Left ventricle myocardium superior (tissue), 1 donor: ENCODE data around the gene MICB. TPM values are rescaled to one million over a fixed set of nuclear protein-coding genes. Genes with fewer than 3 reads are reported as not detected.
"Not testable (repeated sequence)": the region's sequence is repeated elsewhere in the genome, so short reads cannot be mapped to it uniquely, and the experiment has no call there.

Experiments
- ATAC-seq: fragments of 200-7000 bp; cut with Tn5 transposase; one replicate; pipeline ENCODE4 v1.9.1; 2020; ENCODE audit warnings: mild to moderate bottlenecking, moderate library complexity
- DNase-seq: peaks from one replicate; pipeline ENCODE4 v3.0.0-alpha.2; 2020
- intact Hi-C: fragments of 100-400 bp; cut with micrococcal nuclease; formaldehyde crosslinking; loops from one replicate; pipeline ENCODE4 v1.11.0; 2022
- total RNA-seq: library from RNA; stranded (reverse); fragmentation: NEBNext Ultra II Directional; extraction: Animal tissue kit (Norgen Biotek cat#: 25700); gene quantifications from one replicate; pipeline ENCODE4 v1.2.1, GENCODE V29; 2021
- donor health status: DM: no; HTN: yes; CAD: no; lungs with severe emphysema.

MICB gene
- total RNA-seq, 1 donor from 2014 or later = 1.7 TPM

- no peak for DNase-seq
- intact Hi-C loops = no loop called here
- ATAC-seq = no peak
Measured at GRCh38 chr6:31473244-31473643, 24.7 kb upstream of the MICB start.

DNA sequence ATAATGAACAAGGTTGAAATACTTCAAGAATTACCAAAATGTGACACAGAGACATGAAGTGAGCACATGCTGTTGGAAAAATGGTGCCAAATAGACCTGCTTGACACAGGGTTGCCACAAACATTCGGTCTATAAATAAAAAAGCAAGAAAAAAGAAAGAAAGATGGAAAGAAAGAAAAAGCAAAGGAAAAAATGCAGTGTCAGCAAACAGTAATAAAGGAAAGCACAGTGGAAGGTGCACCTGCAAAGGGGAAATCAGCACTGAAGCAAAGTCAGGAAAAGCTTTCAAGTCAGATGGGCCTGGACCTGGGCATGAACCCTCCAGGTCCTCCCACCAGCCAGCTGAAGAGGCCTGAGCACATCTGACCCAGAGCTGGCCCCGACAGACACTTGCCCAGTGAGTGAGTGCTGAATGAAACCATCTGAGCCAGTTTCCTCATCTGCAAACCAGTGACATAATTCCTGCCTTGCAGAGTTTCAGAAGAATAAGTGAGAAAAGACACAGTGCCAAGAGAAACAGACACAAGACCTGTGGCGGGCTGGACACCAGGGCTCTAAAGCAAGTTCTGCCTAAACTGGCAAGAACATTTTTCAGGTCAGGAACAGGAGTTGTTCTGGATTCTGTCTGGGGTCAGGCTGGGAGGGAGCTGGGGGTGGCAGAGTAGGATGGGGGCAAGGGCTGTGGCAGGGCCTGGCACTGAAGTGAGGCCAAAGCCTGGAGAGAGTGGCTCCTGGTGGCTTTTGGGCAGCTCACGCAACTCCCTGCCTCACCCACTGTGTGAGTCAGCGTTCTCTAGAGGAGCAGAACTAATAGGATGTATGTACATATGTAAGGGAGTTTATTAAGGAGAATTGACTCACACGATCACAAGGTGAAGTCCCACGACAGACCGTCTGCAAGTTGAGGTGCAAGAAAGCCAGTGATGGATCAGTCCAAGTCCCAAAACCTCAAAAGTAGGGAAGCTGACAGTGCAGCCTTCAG lies 23.9 kb upstream of the MICB start:
- DNase-seq (no peak), ATAC-seq (no peak)
- intact Hi-C loops = no loop called here

- intact Hi-C loops = no loop called here
- DNase-seq (no peak), ATAC-seq (no peak)
Measured at GRCh38 chr6:31474871-31475286, 23.1 kb upstream of the MICB start.

GRCh38 chr6:31476515-31477139 lies 21.3 kb upstream of the MICB start:
- intact Hi-C loops = no loop called here
- ATAC-seq = no peak

GRCh38 chr6:31477521-31477920 lies 20.4 kb upstream of the MICB start:
- peak; percentile 30 for ATAC-seq
- intact Hi-C loops = no loop called here
- DNase-seq = no peak

More at GRCh38 chr6:31476515-31477139, 21.3 kb upstream of the MICB start:
- no peak for DNase-seq

GRCh38 chr6:31478186-31478950 lies 19.6 kb upstream of the MICB start:
- ATAC-seq (no peak), DNase-seq (no peak)
- intact Hi-C loops = no loop called here

GRCh38 chr6:31479151-31479932 lies 18.6 kb upstream of the MICB start:
- DNase-seq (no peak), ATAC-seq (no peak)
- intact Hi-C loops = no loop called here

GRCh38 chr6:31479933-31480535 lies 17.9 kb upstream of the MICB start:
- no peak for ATAC-seq
- intact Hi-C loops = no loop called here
- DNase-seq = no peak

DNA sequence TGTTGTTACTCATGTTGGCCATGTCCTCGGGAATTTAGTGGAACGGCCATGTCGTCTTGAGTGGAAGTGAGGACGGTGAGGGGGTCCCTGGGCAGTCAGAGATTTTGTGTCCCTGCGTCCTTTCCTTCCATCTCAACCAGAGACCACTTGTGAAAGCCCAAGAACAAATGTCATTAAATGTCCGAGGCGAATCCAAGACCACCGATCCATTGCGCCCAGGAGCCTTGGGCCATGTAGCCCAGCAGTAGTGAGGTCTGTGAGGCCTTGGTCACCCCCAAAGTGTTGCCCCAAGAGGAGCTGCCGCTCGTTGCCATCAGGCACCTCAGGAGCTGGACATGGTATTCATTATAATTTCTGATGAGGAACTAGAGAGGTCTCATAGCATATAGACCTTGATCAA lies 17.4 kb upstream of the MICB start:
- ATAC-seq (no peak), DNase-seq (no peak)
- intact Hi-C loops = no loop called here

DNA sequence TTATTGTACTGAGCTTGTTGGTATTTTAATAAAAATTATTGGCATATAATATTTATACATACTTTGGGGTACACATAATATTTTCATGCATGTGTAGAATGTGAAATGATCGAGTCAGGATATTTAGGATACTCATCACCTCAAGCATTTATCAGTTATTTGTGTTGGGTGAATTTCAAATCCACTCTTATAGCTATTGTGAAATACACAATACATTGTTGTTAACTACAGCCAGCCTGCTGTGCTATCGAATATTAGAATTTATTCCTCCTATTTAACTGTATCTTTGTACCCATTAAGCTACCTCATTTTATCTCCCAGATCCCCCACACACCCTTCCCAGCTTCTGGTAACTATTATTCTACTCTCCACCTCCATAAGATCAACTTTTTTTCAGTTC lies 14.6 kb upstream of the MICB start:
- ATAC-seq (no peak), DNase-seq (no peak)
- intact Hi-C loops = no loop called here

DNA sequence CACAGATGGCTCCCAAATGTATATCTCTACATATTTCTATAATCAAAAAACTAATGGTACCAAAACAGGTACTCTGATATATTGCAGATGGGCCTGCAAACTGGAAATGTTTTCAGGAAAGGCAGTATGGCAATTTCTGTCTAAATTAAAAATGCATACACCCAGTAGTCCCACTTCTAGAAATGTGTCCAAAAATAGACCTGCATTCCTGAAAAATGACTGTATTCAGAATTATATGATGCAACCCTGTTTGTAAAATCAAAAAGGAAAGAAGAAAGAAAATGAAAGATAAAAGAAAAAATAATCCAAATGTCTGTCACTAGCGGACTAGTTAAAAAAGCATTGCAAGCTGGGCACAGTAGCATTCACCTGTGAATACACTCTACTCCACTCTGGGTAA lies 12.9 kb upstream of the MICB start:
- intact Hi-C loops = no loop called here
- DNase-seq = no peak
- ATAC-seq = no peak

- intact Hi-C loops, DNase-seq: not testable (repeated sequence)
- ATAC-seq = peak; percentile 23
Measured at GRCh38 chr6:31486065-31486837, 11.7 kb upstream of the MICB start.

DNA sequence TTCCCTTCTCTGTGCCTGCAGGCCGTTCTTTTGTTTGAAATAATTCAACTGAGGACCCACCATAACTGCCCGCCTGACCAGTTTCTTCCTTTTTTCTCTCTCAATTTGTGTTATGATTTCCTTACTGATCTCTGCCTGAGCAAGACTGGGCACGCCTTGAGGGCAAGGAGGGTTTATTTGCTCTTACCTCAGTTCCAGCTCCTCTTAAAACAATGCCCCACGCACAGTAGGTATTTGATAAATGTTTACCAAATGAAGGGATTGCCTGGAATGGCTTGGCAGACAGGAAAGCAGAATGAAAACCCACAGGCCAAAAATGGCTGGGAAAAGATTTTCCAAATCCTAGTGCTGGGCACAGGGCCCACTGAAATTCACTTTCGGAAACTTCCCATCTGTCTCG lies 10.3 kb upstream of the MICB start:
- DNase-seq, intact Hi-C loops, ATAC-seq: not testable (repeated sequence)

GRCh38 chr6:31489086-31489485 lies 8.9 kb upstream of the MICB start:
- ATAC-seq = no peak
- intact Hi-C loops = no loop called here
- DNase-seq = no peak

- DNase-seq (no peak), ATAC-seq (no peak)
- intact Hi-C loops = no loop called here
Measured at GRCh38 chr6:31490115-31490873, 7.7 kb upstream of the MICB start.

DNA sequence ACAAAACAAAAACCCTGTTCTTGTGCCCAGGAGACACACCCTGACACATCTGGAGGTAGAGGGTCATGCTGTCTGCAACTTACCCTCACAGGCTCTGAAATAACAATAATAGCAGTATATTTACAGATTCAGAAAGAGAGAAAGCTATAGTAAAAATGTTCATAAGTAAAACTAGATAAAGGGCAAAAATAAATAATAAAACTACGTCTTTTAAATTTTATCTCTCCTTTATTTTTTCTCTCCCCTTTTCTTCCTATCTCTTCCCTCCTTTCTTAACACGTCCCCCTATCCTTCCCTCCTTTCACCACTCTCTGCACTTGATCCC lies 4.4 kb upstream of the MICB start:
- DNase-seq, ATAC-seq, intact Hi-C loops: not testable (repeated sequence)
